Endothelial cell of umbilical vein (primary cell): ENCODE results near the gene GNA12. TPM values are rescaled to one million over a fixed set of nuclear protein-coding genes. Genes with fewer than 3 reads are reported as not detected.

Experiments
- BruUV-seq: library from RNA; stranded (reverse); fragments of 400-500 nt; replicated peaks from 2 replicates; lab custom pipeline; 2021; lab: Mats Ljungman, UMichigan
- CTCF ChIA-PET: fragments of 300-600, 350-600 bp; sonication (Branson Sonifier 250); formaldehyde crosslinking; loops from one replicate; lab custom pipeline; 2021; ENCODE audit warnings: antibody characterized with exemption, inconsistent platforms; lab: Charles Lee
- POLR2A ChIA-PET: fragments of 300-600, 350-600 bp; sonication (Branson Sonifier 250); formaldehyde crosslinking; loops from one replicate; lab custom pipeline; 2021; ENCODE audit warnings: antibody characterized with exemption, inconsistent platforms; lab: Charles Lee
- DNase-seq: peaks from one replicate; pipeline ENCODE4 v3.0.0-alpha.2; 2011; ENCODE audit warnings: low read depth, low spot score
- FAIRE-seq: peaks from 2 replicates; lab custom pipeline; 2011; peaks lifted over from hg19 to GRCh38; lab: Jason Lieb, UNC
- H2AFZ ChIP-seq: 2 replicates; pipeline ENCODE4 v1.6.0; 2012; ENCODE audit warnings: low read depth, low read length, control low read depth, inconsistent platforms
- H3K27ac ChIP-seq: 2 replicates; pipeline ENCODE4 v1.5.1; 2011; ENCODE audit warnings: low read depth, mild to moderate bottlenecking, control low read depth, low read length, moderate library complexity; ENCODE audit not compliant: insufficient read depth
- H3K27me3 ChIP-seq, 2 experiments: 2 replicates each; pipeline versions ENCODE4 v1.6.0 to v1.6.1; 2011; ENCODE audit warnings: low read length in 2 of 2, mixed read lengths in 1 of 2; ENCODE audit not compliant: control insufficient read depth in 2 of 2, insufficient read depth in 2 of 2
- H3K36me3 ChIP-seq, 2 experiments: 2 replicates in 1 of 2; 3 replicates in 1 of 2; pipeline ENCODE4 v1.5.1; 2011; ENCODE audit warnings: low read length in 2 of 2, mild to moderate bottlenecking in 1 of 2, moderate library complexity in 1 of 2; ENCODE audit not compliant: control insufficient read depth in 2 of 2, insufficient read depth in 2 of 2; ENCODE audit errors: extremely low read depth in 1 of 2
- H3K4me1 ChIP-seq: 3 replicates; pipeline ENCODE4 v1.5.1; 2011; ENCODE audit warnings: mild to moderate bottlenecking, low read length; ENCODE audit not compliant: control insufficient read depth, insufficient read depth; ENCODE audit errors: extremely low read depth
- H3K4me2 ChIP-seq: 2 replicates; pipeline ENCODE4 v1.6.1; 2011; ENCODE audit warnings: low read length, control low read depth, mixed read lengths; ENCODE audit not compliant: insufficient read depth
- H3K4me3 ChIP-seq, 3 experiments: fragments of 200-600 bp in 1 of 3; sonication (generic), shearing (Covaris generic) in 1 of 3; replicated peaks in 1 of 3; 2 replicates each; pipeline ENCODE4 v1.5.1; 2011 to 2016; ENCODE audit warnings: control low read depth in 3 of 3, low read length in 3 of 3, mild to moderate bottlenecking in 2 of 3, inconsistent platforms in 1 of 3, low read depth in 1 of 3, moderate library complexity in 1 of 3; ENCODE audit not compliant: insufficient read depth in 1 of 3
- H3K79me2 ChIP-seq: 2 replicates; pipeline ENCODE4 v1.6.0; 2012; ENCODE audit warnings: low read length, inconsistent platforms; ENCODE audit not compliant: control insufficient read depth, insufficient read depth
- H3K9ac ChIP-seq: replicated peaks from 2 replicates; pipeline ENCODE3; 2011; ENCODE audit warnings: low read length, control low read depth; ENCODE audit not compliant: insufficient read depth; ENCODE audit errors: extremely low read depth
- H3K9me1 ChIP-seq: replicated peaks from 3 replicates; pipeline ENCODE4 v1.6.0; 2011; ENCODE audit warnings: mild to moderate bottlenecking, low read length; ENCODE audit not compliant: control insufficient read depth, insufficient read depth; ENCODE audit errors: extremely low read depth
- H3K9me3 ChIP-seq: replicated peaks from 2 replicates; pipeline ENCODE4 v1.5.1; 2012; ENCODE audit warnings: low read length, inconsistent platforms; ENCODE audit not compliant: control insufficient read depth, insufficient read depth
- H4K20me1 ChIP-seq: replicated peaks from 2 replicates; pipeline ENCODE3; 2011; ENCODE audit warnings: mild to moderate bottlenecking, low read length; ENCODE audit not compliant: control insufficient read depth, insufficient read depth; ENCODE audit errors: extremely low read depth
- EZH2 ChIP-seq: IDR thresholded peaks from 2 replicates; pipeline ENCODE4 v1.6.1; 2012; ENCODE audit warnings: borderline replicate concordance, low read depth, mild to moderate bottlenecking, moderate library complexity, low read length, inconsistent platforms; ENCODE audit not compliant: severe bottlenecking
- FOS ChIP-seq: IDR thresholded peaks from 2 replicates; pipeline ENCODE4 v1.6.1; 2011; ENCODE audit warnings: mild to moderate bottlenecking, low read length, moderate library complexity, borderline replicate concordance; ENCODE audit not compliant: insufficient read depth
- GATA2 ChIP-seq: IDR thresholded peaks from 2 replicates; pipeline ENCODE4 v1.7.0; 2011; ENCODE audit warnings: low read depth, mild to moderate bottlenecking, moderate library complexity, mixed read lengths, low read length; ENCODE audit not compliant: insufficient read length, insufficient read depth
- JUN ChIP-seq: IDR thresholded peaks from 2 replicates; pipeline ENCODE4 v1.6.1; 2011; ENCODE audit warnings: borderline replicate concordance, low read depth; ENCODE audit not compliant: insufficient read length, insufficient read depth
- MYC ChIP-seq: IDR thresholded peaks from one replicate; pipeline ENCODE4 v1.6.1; 2011; ENCODE audit warnings: mild to moderate bottlenecking, low read depth, low read length
- POLR2A ChIP-seq: IDR thresholded peaks from 2 replicates; pipeline ENCODE4 v1.6.1; 2012; ENCODE audit warnings: low read depth, mild to moderate bottlenecking, control low read depth, low read length
- POLR2AphosphoS5 ChIP-seq: IDR thresholded peaks from 2 replicates; pipeline ENCODE4 v1.6.1; 2012; ENCODE audit warnings: low read depth, mild to moderate bottlenecking, control low read depth, low read length, moderate library complexity; ENCODE audit not compliant: insufficient read depth
- dilution Hi-C: fragments of 300-500 bp; cut with MboI; formaldehyde crosslinking; loops from one replicate; pipeline ENCODE4 v1.15.0; 2019; ENCODE audit warnings: low sequenced_read_pairs; ENCODE audit not compliant: extremely low pct_ligation_motif_present
- intact Hi-C: fragments of 100-400 bp; cut with micrococcal nuclease; formaldehyde crosslinking; loops from one replicate; pipeline ENCODE4 v1.10.0; 2022
- polyA plus RNA-seq, 4 experiments: library from polyadenylated mRNA; depleted of rRNA in 3 of 4; stranded (reverse) in 3 of 4; unstranded in 1 of 4; fragments of >200 nt; gene quantifications; 2 replicates each; pipeline versions ENCODE4 v1.2.1 to v1.2.3, GENCODE V29; 2011 to 2012; ENCODE audit warnings: missing spikeins in 1 of 4
- total RNA-seq: library from RNA; stranded (reverse); gene quantifications from 2 replicates; pipeline ENCODE4 v1.2.3, GENCODE V29; 2021
- TF ChIP-seq, protein P1 (sequence below): IDR thresholded peaks from 2 replicates; pipeline ENCODE4 v1.6.1; 2011; ENCODE audit not compliant: insufficient read depth, insufficient read length
- TF ChIP-seq, protein P2 (sequence below), 2 donors: IDR thresholded peaks; 1 replicate in 1 of 2; 2 replicates in 1 of 2; pipeline ENCODE4 v1.5.1; 2011; ENCODE audit warnings: low read length in 2 of 2, mild to moderate bottlenecking in 2 of 2, moderate library complexity in 2 of 2, control low read depth in 1 of 2, inconsistent platforms in 1 of 2, low read depth in 1 of 2; ENCODE audit not compliant: insufficient read depth in 1 of 2; ENCODE audit errors: extremely low read depth in 1 of 2

GNA12 gene
- total and polyA plus RNA-seq, 2 donors (not counting 3 experiments of a cell fraction or from before 2014, with no cell fraction given): 63.0 to 75.1 TPM

DNA sequence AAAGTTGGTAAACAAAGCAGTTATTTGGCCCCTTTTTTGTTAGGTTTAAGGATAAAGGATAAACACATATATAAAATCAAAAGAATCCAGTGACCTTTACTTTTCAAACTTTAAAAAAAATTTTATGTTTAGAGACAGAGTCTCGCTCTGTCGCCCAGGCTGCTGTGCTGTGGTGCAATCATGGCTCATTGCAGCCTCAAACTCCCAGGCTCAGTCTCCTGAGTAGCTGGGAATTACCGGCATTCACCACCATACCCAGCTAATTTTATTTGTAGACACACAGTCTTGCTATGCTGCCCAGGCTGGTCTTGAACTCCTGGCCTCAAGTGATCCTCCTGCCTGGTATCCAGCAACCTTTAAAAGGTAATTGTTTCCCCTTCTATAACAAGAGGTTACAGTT is 31.3 kb downstream of the GNA12 start:
- Histone ChIP-seq H3K36me3 (no peaks in the 10 kb centered on the region), H3K9me3 (no peaks in the 10 kb centered on the region), H3K27ac (no peak overlapping the region), H3K4me3 (no peak overlapping the region), H3K27me3 (no peaks in the 10 kb centered on the region), H3K4me2 (no peak overlapping the region), H4K20me1 (no peaks in the 10 kb centered on the region), H3K4me1 (no peaks in the 10 kb centered on the region), H3K9ac (no peak overlapping the region), H3K9me1 (no peaks in the 10 kb centered on the region), H2AFZ (no peak overlapping the region), H3K79me2 (peaks cover 51% of the 10 kb centered on the region)
- no peak for FAIRE-seq
- intact Hi-C loops (no loop called here), dilution Hi-C loops (no loop called here)
- no peak for TF ChIP-seq GATA2
- no peak for TF ChIP-seq JUN
- no peak for TF ChIP-seq EZH2
- TF ChIP-seq MYC: no peak
- no peak for TF ChIP-seq POLR2AphosphoS5
- TF ChIP-seq, protein P1, sequence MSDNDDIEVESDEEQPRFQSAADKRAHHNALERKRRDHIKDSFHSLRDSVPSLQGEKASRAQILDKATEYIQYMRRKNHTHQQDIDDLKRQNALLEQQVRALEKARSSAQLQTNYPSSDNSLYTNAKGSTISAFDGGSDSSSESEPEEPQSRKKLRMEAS: no peak
- no peak for TF ChIP-seq FOS
- no peak for TF ChIP-seq POLR2A
- TF ChIP-seq, protein P2, sequence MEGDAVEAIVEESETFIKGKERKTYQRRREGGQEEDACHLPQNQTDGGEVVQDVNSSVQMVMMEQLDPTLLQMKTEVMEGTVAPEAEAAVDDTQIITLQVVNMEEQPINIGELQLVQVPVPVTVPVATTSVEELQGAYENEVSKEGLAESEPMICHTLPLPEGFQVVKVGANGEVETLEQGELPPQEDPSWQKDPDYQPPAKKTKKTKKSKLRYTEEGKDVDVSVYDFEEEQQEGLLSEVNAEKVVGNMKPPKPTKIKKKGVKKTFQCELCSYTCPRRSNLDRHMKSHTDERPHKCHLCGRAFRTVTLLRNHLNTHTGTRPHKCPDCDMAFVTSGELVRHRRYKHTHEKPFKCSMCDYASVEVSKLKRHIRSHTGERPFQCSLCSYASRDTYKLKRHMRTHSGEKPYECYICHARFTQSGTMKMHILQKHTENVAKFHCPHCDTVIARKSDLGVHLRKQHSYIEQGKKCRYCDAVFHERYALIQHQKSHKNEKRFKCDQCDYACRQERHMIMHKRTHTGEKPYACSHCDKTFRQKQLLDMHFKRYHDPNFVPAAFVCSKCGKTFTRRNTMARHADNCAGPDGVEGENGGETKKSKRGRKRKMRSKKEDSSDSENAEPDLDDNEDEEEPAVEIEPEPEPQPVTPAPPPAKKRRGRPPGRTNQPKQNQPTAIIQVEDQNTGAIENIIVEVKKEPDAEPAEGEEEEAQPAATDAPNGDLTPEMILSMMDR (IDR thresholded peaks at IDR 0.05; ENCODE audit: extremely low read depth in 1 of 2, insufficient read depth in 1 of 2, low read depth in 1 of 2, low read length in 2 of 2): no peak
- BruUV-seq: no TSS peak
- ChIA-PET POLR2A (no interaction called here), CTCF (interaction anchor here (1.5 kb wide), 1 partner anchor 17 kb away, joined by 5 read pairs; no protein-coding TSS in a partner anchor)
- no peak for DNase-seq
